Mucosa of descending colon (tissue), 3 donors: ENCODE measurements around the gene STYK1. TPM values are rescaled to one million over a fixed set of nuclear protein-coding genes. Genes with fewer than 3 reads are reported as not detected.

ENCODE experiments used
- ATAC-seq: fragments of 200-7000 bp; cut with Tn5 transposase; one replicate; pipeline ENCODE4 v1.9.1; 2020; ENCODE audit warnings: mild to moderate bottlenecking, moderate library complexity
- DNase-seq, 3 donors: peaks; one replicate each; pipeline ENCODE4 v3.0.0-alpha.2; 2020
- H3K36me3 ChIP-seq: fragments of 200-600 bp; one replicate; pipeline ENCODE4 v1.8.0; 2021; ENCODE audit warnings: low read depth, mild to moderate bottlenecking
- H3K4me1 ChIP-seq: fragments of 200-600 bp; one replicate; pipeline ENCODE4 v1.8.0; 2021; ENCODE audit warnings: low read depth, mild to moderate bottlenecking
- H3K4me3 ChIP-seq: fragments of 200-600 bp; one replicate; pipeline ENCODE4 v1.8.0; 2021; ENCODE audit warnings: mild to moderate bottlenecking
- H3K9me3 ChIP-seq: fragments of 200-600 bp; one replicate; pipeline ENCODE4 v1.8.0; 2021; ENCODE audit warnings: mild to moderate bottlenecking
- intact Hi-C, 2 donors: fragments of 100-400 bp; cut with DNase I in 1 of 2; cut with micrococcal nuclease in 1 of 2; formaldehyde crosslinking; loops; one replicate each; pipeline versions ENCODE4 v1.11.0 to v1.11.1; 2022; cut with DNase I, micrococcal nuclease
- total RNA-seq, 3 donors: library from RNA; stranded (reverse); fragmentation: NEBNext Ultra II Directional in 2 of 3; extraction: Animal tissue kit (Norgen Biotek cat#: 25700) in 2 of 3; gene quantifications; one replicate each; pipeline versions ENCODE4 v1.2.1 to v1.2.4, GENCODE V29; 2021 to 2023
- TF ChIP-seq, protein P1 (sequence below): fragments of 200-600 bp; IDR thresholded peaks from one replicate; pipeline ENCODE4 v1.8.0; 2022; ENCODE audit warnings: antibody characterized with exemption, mild to moderate bottlenecking
- donor health status: DM: no; HTN: no; CAD: no; lungs with moderate emphysema.
- donor health status: DM: no; HTN: no; CAD: no.
- donor health status: DM: no; HTN: yes; CAD: no.

Gene STYK1
- total RNA-seq, 3 donors from 2014 or later, result 19.9 to 37.6 (median 28.0) TPM

DNA sequence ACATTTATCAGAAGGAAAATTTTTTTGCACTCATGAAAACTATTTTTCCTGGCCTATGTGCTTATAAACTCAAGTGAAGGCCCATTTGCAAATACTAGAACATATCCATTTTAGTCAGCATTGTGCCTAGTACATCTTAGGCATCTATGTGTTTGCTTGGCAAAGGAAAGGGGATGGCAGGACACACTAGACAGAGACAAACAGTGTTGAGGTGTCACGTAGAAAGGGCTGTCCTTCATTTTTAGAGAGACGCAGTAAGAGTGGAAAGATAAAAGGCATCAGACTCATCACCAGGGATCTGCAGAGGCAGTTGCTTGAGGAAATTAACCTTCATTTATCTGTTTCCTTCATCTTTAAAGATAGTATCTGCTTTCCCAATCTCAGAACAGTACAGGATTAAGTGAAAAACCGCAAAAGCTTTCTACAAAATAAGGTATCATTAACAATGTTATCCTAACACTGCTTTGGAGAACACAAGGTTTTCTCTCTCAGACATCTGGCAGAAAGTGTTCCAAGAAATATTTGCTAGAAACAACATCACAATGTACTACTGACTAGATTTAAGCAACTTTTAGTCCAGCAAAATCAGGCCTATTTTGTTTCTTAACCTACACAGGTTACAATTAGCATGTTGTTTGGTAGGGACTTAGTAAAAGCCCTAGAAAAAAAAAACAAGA, 47.3 kb upstream of the STYK1 start:
- TF ChIP-seq, protein P1, sequence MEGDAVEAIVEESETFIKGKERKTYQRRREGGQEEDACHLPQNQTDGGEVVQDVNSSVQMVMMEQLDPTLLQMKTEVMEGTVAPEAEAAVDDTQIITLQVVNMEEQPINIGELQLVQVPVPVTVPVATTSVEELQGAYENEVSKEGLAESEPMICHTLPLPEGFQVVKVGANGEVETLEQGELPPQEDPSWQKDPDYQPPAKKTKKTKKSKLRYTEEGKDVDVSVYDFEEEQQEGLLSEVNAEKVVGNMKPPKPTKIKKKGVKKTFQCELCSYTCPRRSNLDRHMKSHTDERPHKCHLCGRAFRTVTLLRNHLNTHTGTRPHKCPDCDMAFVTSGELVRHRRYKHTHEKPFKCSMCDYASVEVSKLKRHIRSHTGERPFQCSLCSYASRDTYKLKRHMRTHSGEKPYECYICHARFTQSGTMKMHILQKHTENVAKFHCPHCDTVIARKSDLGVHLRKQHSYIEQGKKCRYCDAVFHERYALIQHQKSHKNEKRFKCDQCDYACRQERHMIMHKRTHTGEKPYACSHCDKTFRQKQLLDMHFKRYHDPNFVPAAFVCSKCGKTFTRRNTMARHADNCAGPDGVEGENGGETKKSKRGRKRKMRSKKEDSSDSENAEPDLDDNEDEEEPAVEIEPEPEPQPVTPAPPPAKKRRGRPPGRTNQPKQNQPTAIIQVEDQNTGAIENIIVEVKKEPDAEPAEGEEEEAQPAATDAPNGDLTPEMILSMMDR, result no peak
- DNase-seq (no peak), ATAC-seq (no peak)
- H3K4me1 ChIP-seq, result peaks cover 38% of the 10 kb centered on the region
- no peaks in the 10 kb centered on the region for H3K36me3 ChIP-seq
- intact Hi-C loops, result no loop called here
- H3K9me3 ChIP-seq, result no peaks in the 10 kb centered on the region
- no peak overlapping the region for H3K4me3 ChIP-seq

- peaks cover 39% of the 10 kb centered on the region for H3K4me1 ChIP-seq
- TF ChIP-seq, protein P1, result no peak
- no peaks in the 10 kb centered on the region for H3K36me3 ChIP-seq
- no peaks in the 10 kb centered on the region for H3K9me3 ChIP-seq
- intact Hi-C loops, result no loop called here
- H3K4me3 ChIP-seq, result no peak overlapping the region
- ATAC-seq (no peak), DNase-seq (no peak)
Measured at GRCh38 chr12:10719482-10719881, 45.6 kb upstream of the STYK1 start.

GRCh38 chr12:10718279-10718821, 44.5 kb upstream of the STYK1 start:
- ATAC-seq (no peak), DNase-seq (no peak)
- Histone ChIP-seq H3K9me3 (no peaks in the 10 kb centered on the region), H3K36me3 (no peaks in the 10 kb centered on the region), H3K4me1 (peaks cover 39% of the 10 kb centered on the region), H3K4me3 (no peak overlapping the region)
- intact Hi-C loops, result no loop called here
- TF ChIP-seq, protein P1, result no peak

- TF ChIP-seq, protein P1, result no peak
- no peak overlapping the region for H3K4me3 ChIP-seq
- H3K4me1 ChIP-seq, result peaks cover 39% of the 10 kb centered on the region
- ATAC-seq (no peak), DNase-seq (no peak)
- H3K9me3 ChIP-seq, result no peaks in the 10 kb centered on the region
- intact Hi-C loops, result no loop called here
- H3K36me3 ChIP-seq, result no peaks in the 10 kb centered on the region
Measured at GRCh38 chr12:10717410-10717809, 43.6 kb upstream of the STYK1 start.

DNA sequence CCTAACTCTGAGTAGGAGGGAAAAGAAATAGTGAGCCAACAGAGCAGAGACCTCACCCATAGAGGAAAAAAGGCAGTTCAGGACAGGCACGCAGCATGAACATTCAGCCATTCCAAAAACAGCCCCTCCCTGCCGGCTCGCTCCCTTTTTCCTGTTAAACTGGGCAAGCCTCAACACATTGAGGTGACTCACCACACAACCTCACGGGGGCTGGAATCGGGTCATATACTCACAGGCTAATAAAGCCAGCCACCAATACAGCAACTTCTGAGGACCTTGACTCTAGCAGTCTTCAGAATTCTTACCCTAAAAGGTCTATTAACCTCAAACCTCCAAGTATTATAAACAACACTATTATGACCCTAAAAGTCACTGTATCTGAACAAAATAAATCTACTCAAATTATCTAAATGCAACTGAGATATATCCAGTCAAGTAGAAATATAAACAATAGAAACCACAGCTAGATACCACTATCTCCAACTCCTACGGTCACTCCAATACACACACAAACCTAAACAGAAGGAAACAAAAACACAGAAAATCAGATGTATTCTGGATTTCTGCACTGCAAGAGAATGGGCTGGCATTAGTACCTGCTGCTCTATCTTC, 43.0 kb upstream of the STYK1 start:
- H3K9me3 ChIP-seq, result no peaks in the 10 kb centered on the region
- DNase-seq (peak; percentile 73 to 81 (median 74)), ATAC-seq (peak; percentile 93)
- intact Hi-C loops, result no loop called here
- H3K4me3 ChIP-seq, result no peak overlapping the region
- H3K4me1 ChIP-seq, result peaks cover 39% of the 10 kb centered on the region
- no peaks in the 10 kb centered on the region for H3K36me3 ChIP-seq
- TF ChIP-seq, protein P1, result no peak
